GM12878 (cell line): Measurements from ENCODE around the gene ADAMTSL1. TPM values are rescaled to one million over a fixed set of nuclear protein-coding genes. Genes with fewer than 3 reads are reported as not detected.

Experiments used
- ATAC-seq: fragments of 200-7000 bp; cut with Tn5 transposase; 3 replicates; pipeline ENCODE4 v1.9.1; 2020; ENCODE audit warnings: mild to moderate bottlenecking, moderate library complexity
- BruUV-seq: library from RNA; stranded (reverse); fragments of 400-500 nt; replicated peaks from 2 replicates; lab custom pipeline; 2021; lab: Mats Ljungman, UMichigan
- CTCF ChIA-PET: fragments of 300-600 bp; sonication (Branson Sonifier 250); formaldehyde crosslinking; extraction: SDS; loops from one replicate; lab custom pipeline; 2021; ENCODE audit warnings: inconsistent platforms; lab: Yijun Ruan, JAX
- POLR2A ChIA-PET: fragments of 350-600 bp; formaldehyde crosslinking; extraction: SDS; loops from one replicate; lab custom pipeline; 2021; ENCODE audit warnings: inconsistent platforms; lab: Charles Lee
- RAD21 ChIA-PET: fragments of 300-600 bp; sonication (Branson Sonifier 250); formaldehyde crosslinking; loops from one replicate; lab custom pipeline; 2023; ENCODE audit warnings: antibody characterized with exemption; ENCODE audit not compliant: unreplicated experiment; lab: Charles Lee
- SMC1A ChIA-PET: fragments of 300-600 bp; sonication (Branson Sonifier 250); formaldehyde crosslinking; loops from one replicate; lab custom pipeline; 2023; ENCODE audit not compliant: unreplicated experiment, uncharacterized antibody; lab: Charles Lee
- DNase-seq: peaks from one replicate; pipeline ENCODE4 v3.0.0-alpha.2; 2011; ENCODE audit warnings: low read depth, low spot score
- FAIRE-seq: peaks from 3 replicates; lab custom pipeline; 2011; peaks lifted over from hg19 to GRCh38; lab: Jason Lieb, UNC
- H2AFZ ChIP-seq: 2 replicates; pipeline ENCODE4 v1.6.0; 2011; ENCODE audit warnings: low read depth, low read length, control low read depth; ENCODE audit not compliant: control insufficient read depth
- H3K27ac ChIP-seq: 2 replicates; pipeline ENCODE4 v1.5.1; 2011; ENCODE audit warnings: control low read depth; ENCODE audit not compliant: control insufficient read depth, insufficient read depth
- H3K27me3 ChIP-seq, 2 experiments: replicated peaks in 1 of 2; 2 replicates each; pipeline versions ENCODE4 v1.6.0 to v1.6.1; 2011; ENCODE audit warnings: low read length in 1 of 2; ENCODE audit not compliant: control insufficient read depth in 2 of 2, insufficient read depth in 2 of 2
- H3K36me3 ChIP-seq, 2 experiments: 2 replicates each; pipeline ENCODE4 v1.5.1; 2011; ENCODE audit warnings: low read length in 1 of 2; ENCODE audit not compliant: control insufficient read depth in 2 of 2, insufficient read depth in 2 of 2
- H3K4me1 ChIP-seq: 2 replicates; pipeline ENCODE4 v1.6.1; 2011; ENCODE audit warnings: mild to moderate bottlenecking, low read length, moderate library complexity, mixed read lengths; ENCODE audit not compliant: control insufficient read depth, insufficient read depth
- H3K4me2 ChIP-seq: 2 replicates; pipeline ENCODE4 v1.6.0; 2011; ENCODE audit warnings: control low read depth; ENCODE audit not compliant: control insufficient read depth, insufficient read depth
- H3K4me3 ChIP-seq: fragments of 200-600 bp; sonication (generic); 2 replicates; pipeline ENCODE4 v1.5.1; 2016
- H3K79me2 ChIP-seq: 2 replicates; pipeline ENCODE4 v1.6.0; 2011; ENCODE audit warnings: low read length; ENCODE audit not compliant: control insufficient read depth, insufficient read depth
- H3K9ac ChIP-seq: 2 replicates; pipeline ENCODE4 v1.8.0; 2011; ENCODE audit warnings: low read length, control low read depth, mixed read lengths; ENCODE audit not compliant: control insufficient read depth, insufficient read depth
- H3K9me3 ChIP-seq: replicated peaks from 3 replicates; pipeline ENCODE4 v1.5.1; 2011; ENCODE audit warnings: mild to moderate bottlenecking, low read length; ENCODE audit not compliant: control insufficient read depth, insufficient read depth
- H4K20me1 ChIP-seq: 2 replicates; pipeline ENCODE4 v1.6.0; 2011; ENCODE audit not compliant: control insufficient read depth, insufficient read depth
- BACH1 ChIP-seq: fragments of 450-650 bp; IDR thresholded peaks from 2 replicates; pipeline ENCODE4 v1.6.1; 2017; ENCODE audit warnings: mild to moderate bottlenecking, borderline replicate concordance
- CBX3 ChIP-seq: fragments of 200-600 bp; sonication (generic); IDR thresholded peaks from 2 replicates; pipeline ENCODE4 v1.6.1; 2016; ENCODE audit warnings: low read depth, borderline replicate concordance
- EP300 ChIP-seq, 2 experiments: fragments of 150-350 bp in 1 of 2; IDR thresholded peaks; 2 replicates each; pipeline ENCODE4 v1.6.1; 2011 to 2012; ENCODE audit warnings: low read depth in 2 of 2, low read length in 2 of 2, borderline replicate concordance in 1 of 2, improper control_type of control experiment in 1 of 2, inconsistent platforms in 1 of 2; ENCODE audit not compliant: control insufficient read depth in 1 of 2
- JUNB ChIP-seq: IDR thresholded peaks from 2 replicates; pipeline ENCODE4 v1.6.1; 2016; ENCODE audit warnings: antibody characterized with exemption, mild to moderate bottlenecking
- LARP7 ChIP-seq: fragments of 450-650 bp; IDR thresholded peaks from 2 replicates; pipeline ENCODE4 v1.6.1; 2017; ENCODE audit warnings: mild to moderate bottlenecking
- RELA ChIP-seq: fragments of 450-650 bp; IDR thresholded peaks from 2 replicates; pipeline ENCODE4 v1.8.0; 2014; ENCODE audit warnings: borderline replicate concordance; ENCODE audit not compliant: partially characterized antibody
- SMC3 ChIP-seq: IDR thresholded peaks from 2 replicates; pipeline ENCODE4 v1.6.1; 2011; ENCODE audit warnings: low read length, improper control_type of control experiment, borderline replicate concordance
- SRF ChIP-seq, 2 experiments: IDR thresholded peaks; 2 replicates each; pipeline ENCODE4 v1.6.1; 2011; ENCODE audit warnings: low read depth in 2 of 2, low read length in 2 of 2, mild to moderate bottlenecking in 1 of 2, moderate library complexity in 1 of 2
- ZNF622 ChIP-seq: fragments of 450-650 bp; IDR thresholded peaks from 2 replicates; pipeline ENCODE4 v1.6.1; 2017; ENCODE audit warnings: mild to moderate bottlenecking, inconsistent platforms
- WGBS: methylation state at CpG from one replicate; pipeline ENCODE4 v1.1.6; 2016; ENCODE audit warnings: low lambda C conversion rate; ENCODE audit not compliant: insufficient replicate concordance, insufficient coverage; ENCODE audit errors: missing lambda C conversion rate; 5-methylcytosine and 5-hydroxymethylcytosine counted together
- in situ Hi-C: fragments of 300-500 bp; cut with MboI; formaldehyde crosslinking; loops from 9 replicates; pipeline ENCODE4 v1.14.3; 2018; ENCODE audit warnings: mixed read lengths
- intact Hi-C: fragments of 100-400 bp; cut with micrococcal nuclease; formaldehyde crosslinking; loops from one replicate; pipeline ENCODE4 v1.14.2; 2022; ENCODE audit not compliant: unreplicated experiment
- polyA plus RNA-seq, 11 experiments: library from polyadenylated mRNA; depleted of rRNA in 4 of 11; unstranded in 6 of 11; stranded (reverse) in 5 of 11; fragments of >200 nt; fragmentation: Nextera tagmentation in 4 of 11; fragmentation: Illumina TruSeq in 1 of 11; extraction: Ambion mirVana in 4 of 11; extraction: Trizol in 1 of 11; gene quantifications; 1 replicate in 1 of 11; 2 replicates in 10 of 11; pipeline versions ENCODE4 v1.2.1 to v1.2.3, GENCODE V29; 2011 to 2016; ENCODE audit warnings: inconsistent platforms in 2 of 11, missing spikeins in 2 of 11, low read depth in 1 of 11
- total RNA-seq, 4 experiments: library from RNA; depleted of rRNA in 3 of 4; stranded (reverse); fragments of >200 nt in 3 of 4; fragmentation: Illumina TruSeq in 1 of 4; extraction: Trizol in 1 of 4; gene quantifications; 2 replicates each; pipeline versions ENCODE4 v1.2.1 to v1.2.3, GENCODE V29; 2013 to 2021
- TF ChIP-seq, protein P1 (sequence below): fragments of 450-650 bp; IDR thresholded peaks from 2 replicates; pipeline ENCODE4 v1.6.1; 2018; ENCODE audit warnings: borderline replicate concordance, mild to moderate bottlenecking; ENCODE audit not compliant: partially characterized antibody
- TF ChIP-seq, protein P2 (sequence below): IDR thresholded peaks from 2 replicates; pipeline ENCODE4 v1.6.1; 2011; ENCODE audit warnings: low read depth, mild to moderate bottlenecking, low read length, moderate library complexity, borderline replicate concordance; ENCODE audit errors: extremely low read depth
- TF ChIP-seq, protein P3 (sequence below): IDR thresholded peaks from 2 replicates; pipeline ENCODE4 v1.6.1; 2011; ENCODE audit warnings: low read depth, low read length, improper control_type of control experiment, borderline replicate concordance
- TF ChIP-seq, protein P4 (sequence below): fragments of 450-650 bp; IDR thresholded peaks from 2 replicates; pipeline ENCODE4 v1.6.1; 2017; ENCODE audit warnings: borderline replicate concordance
- TF ChIP-seq, protein P5 (sequence below): IDR thresholded peaks from 2 replicates; pipeline ENCODE4 v1.6.1; 2012; ENCODE audit warnings: low read length, inconsistent platforms

Gene ADAMTSL1
- total and polyA plus RNA-seq, 10 of the 15 experiments (the other 5 are each of a cell fraction or from before 2014, with no cell fraction given): 0.01 to 0.10 (median 0.07) TPM; not detected in 6

DNA sequence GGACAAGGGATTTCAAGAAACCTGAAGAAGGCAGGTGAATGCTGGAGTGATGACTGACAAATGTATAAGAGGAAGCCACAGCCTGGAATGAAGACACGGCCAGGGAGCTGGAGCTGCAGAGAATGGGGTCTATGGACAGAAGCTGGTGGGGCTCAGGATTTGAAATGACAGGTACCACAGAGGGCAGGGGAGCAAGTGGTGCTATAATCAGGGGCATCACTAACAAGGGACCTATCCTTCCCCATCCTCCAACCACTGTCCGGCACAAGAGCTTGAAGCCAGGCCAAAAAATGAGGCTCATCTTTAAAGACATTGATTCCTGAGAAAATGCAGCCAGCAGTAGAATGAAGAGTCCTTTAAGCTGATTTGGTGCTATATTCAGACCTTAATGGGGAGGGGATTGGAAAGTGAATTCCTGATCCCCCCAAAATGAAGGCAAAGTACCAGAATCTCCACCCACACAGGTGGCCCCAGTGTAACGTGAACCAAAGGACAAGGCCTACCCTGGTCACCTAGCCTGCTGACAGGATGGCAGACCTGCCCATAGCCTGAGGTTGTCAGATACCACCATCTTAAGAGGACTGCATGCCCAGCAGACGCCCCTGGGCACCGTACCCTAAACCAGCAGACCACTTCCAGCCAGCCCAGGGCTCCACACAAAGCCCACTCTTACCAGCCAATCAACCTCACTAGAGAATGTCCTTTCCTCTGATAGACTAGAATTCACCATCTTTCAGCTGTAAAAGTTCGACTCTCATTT lies 449.9 kb downstream of the ADAMTSL1 start:
- in situ Hi-C loops (no loop called here), intact Hi-C loops (no loop called here)
- RAD21 ChIA-PET: no interaction called here
- no peak overlapping the region for H2AFZ ChIP-seq
- H3K27ac ChIP-seq: no peak overlapping the region
- 0 out of 4 replicates have a peak, but pooled peaks cover 0 to 4% of the 10 kb centered on the region in 2 experiments for H3K27me3 ChIP-seq
- no peak for ATAC-seq
- no peak overlapping the region for H3K9ac ChIP-seq
- no peak overlapping the region for H3K4me3 ChIP-seq
- no peak overlapping the region for H3K4me2 ChIP-seq
- SMC1A ChIA-PET: no interaction called here
- POLR2A ChIA-PET: no interaction called here
- no peaks in the 10 kb centered on the region for H3K79me2 ChIP-seq
- H3K4me1 ChIP-seq: no peaks in the 10 kb centered on the region
- no peaks in the 10 kb centered on the region for H3K36me3 ChIP-seq
- FAIRE-seq: no peak
- WGBS: 21% methylated on average over 6 of the region's 6 CpGs
- DNase-seq: no peak
- H4K20me1 ChIP-seq: no peaks in the 10 kb centered on the region
- no peaks in the 10 kb centered on the region; the same call in 2 of the 3 replicates for H3K9me3 ChIP-seq
- CTCF ChIA-PET: no interaction called here
- no TSS peak for BruUV-seq
- TF ChIP-seq LARP7: no peak
- TF ChIP-seq, protein P1, sequence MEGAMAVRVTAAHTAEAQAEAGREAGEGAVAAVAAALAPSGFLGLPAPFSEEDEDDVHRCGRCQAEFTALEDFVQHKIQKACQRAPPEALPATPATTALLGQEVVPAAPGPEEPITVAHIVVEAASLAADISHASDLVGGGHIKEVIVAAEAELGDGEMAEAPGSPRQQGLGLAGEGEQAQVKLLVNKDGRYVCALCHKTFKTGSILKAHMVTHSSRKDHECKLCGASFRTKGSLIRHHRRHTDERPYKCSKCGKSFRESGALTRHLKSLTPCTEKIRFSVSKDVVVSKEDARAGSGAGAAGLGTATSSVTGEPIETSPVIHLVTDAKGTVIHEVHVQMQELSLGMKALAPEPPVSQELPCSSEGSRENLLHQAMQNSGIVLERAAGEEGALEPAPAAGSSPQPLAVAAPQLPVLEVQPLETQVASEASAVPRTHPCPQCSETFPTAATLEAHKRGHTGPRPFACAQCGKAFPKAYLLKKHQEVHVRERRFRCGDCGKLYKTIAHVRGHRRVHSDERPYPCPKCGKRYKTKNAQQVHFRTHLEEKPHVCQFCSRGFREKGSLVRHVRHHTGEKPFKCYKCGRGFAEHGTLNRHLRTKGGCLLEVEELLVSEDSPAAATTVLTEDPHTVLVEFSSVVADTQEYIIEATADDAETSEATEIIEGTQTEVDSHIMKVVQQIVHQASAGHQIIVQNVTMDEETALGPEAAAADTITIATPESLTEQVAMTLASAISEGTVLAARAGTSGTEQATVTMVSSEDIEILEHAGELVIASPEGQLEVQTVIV: no peak
- TF ChIP-seq SRF (IDR thresholded peaks at IDR 0.05; ENCODE audit: low read depth in 2 of 2, low read length in 2 of 2): no peak
- no peak for TF ChIP-seq BACH1
- no peak for TF ChIP-seq SMC3
- TF ChIP-seq CBX3: no peak
- TF ChIP-seq EP300 (IDR thresholded peaks at IDR 0.05; ENCODE audit: borderline replicate concordance in 1 of 2, control insufficient read depth in 1 of 2, low read depth in 2 of 2, low read length in 2 of 2): no peak
- TF ChIP-seq RELA: no peak
- TF ChIP-seq, protein P2, sequence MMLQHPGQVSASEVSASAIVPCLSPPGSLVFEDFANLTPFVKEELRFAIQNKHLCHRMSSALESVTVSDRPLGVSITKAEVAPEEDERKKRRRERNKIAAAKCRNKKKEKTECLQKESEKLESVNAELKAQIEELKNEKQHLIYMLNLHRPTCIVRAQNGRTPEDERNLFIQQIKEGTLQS: no peak
- TF ChIP-seq, protein P3, sequence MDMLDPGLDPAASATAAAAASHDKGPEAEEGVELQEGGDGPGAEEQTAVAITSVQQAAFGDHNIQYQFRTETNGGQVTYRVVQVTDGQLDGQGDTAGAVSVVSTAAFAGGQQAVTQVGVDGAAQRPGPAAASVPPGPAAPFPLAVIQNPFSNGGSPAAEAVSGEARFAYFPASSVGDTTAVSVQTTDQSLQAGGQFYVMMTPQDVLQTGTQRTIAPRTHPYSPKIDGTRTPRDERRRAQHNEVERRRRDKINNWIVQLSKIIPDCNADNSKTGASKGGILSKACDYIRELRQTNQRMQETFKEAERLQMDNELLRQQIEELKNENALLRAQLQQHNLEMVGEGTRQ: no peak
- TF ChIP-seq, protein P4, sequence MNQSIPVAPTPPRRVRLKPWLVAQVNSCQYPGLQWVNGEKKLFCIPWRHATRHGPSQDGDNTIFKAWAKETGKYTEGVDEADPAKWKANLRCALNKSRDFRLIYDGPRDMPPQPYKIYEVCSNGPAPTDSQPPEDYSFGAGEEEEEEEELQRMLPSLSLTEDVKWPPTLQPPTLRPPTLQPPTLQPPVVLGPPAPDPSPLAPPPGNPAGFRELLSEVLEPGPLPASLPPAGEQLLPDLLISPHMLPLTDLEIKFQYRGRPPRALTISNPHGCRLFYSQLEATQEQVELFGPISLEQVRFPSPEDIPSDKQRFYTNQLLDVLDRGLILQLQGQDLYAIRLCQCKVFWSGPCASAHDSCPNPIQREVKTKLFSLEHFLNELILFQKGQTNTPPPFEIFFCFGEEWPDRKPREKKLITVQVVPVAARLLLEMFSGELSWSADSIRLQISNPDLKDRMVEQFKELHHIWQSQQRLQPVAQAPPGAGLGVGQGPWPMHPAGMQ: no peak
- TF ChIP-seq, protein P5, sequence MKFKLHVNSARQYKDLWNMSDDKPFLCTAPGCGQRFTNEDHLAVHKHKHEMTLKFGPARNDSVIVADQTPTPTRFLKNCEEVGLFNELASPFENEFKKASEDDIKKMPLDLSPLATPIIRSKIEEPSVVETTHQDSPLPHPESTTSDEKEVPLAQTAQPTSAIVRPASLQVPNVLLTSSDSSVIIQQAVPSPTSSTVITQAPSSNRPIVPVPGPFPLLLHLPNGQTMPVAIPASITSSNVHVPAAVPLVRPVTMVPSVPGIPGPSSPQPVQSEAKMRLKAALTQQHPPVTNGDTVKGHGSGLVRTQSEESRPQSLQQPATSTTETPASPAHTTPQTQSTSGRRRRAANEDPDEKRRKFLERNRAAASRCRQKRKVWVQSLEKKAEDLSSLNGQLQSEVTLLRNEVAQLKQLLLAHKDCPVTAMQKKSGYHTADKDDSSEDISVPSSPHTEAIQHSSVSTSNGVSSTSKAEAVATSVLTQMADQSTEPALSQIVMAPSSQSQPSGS: no peak
- TF ChIP-seq JUNB: no peak
- no peak for TF ChIP-seq ZNF622
